Measurements from ENCODE around the gene FTMT. TPM values are rescaled to one million over a fixed set of nuclear protein-coding genes. Genes with fewer than 3 reads are reported as not detected.
"Not testable (repeated sequence)": the region's sequence is repeated elsewhere in the genome, so short reads cannot be mapped to it uniquely, and the experiment has no call there.

FTMT gene
- total RNA-seq (not detected), polyA plus RNA-seq (not detected)

GRCh38 chr5:121851643-121852574, at the start of gene FTMT:
Gene FTMT (plus strand): TSS chr5:121851882. CDS start chr5:121851964, 82 bp downstream.
- DNase-seq, result no peak
- no peak within 1 kb of the TSS for H3K4me3 ChIP-seq
- TF ChIP-seq EP300 (IDR thresholded peaks at IDR 0.05), result no peak
- peaks cover 0 to 4% (median 0%) of the 10 kb centered on the region in 4 donors for H3K9me3 ChIP-seq
- H3K36me3 ChIP-seq, result no peaks in the 10 kb centered on the region
- 96 to 97% methylated on average over 77 of the region's 77 CpGs for WGBS, 2 donors
- no peaks in the 10 kb centered on the region for H3K27me3 ChIP-seq
- H3K27ac ChIP-seq, result no peak within 1 kb of the TSS
- intact Hi-C loops (cut with DNase I), result no loop called here
- no peaks in the 10 kb centered on the region for H3K4me1 ChIP-seq

GRCh38 chr5:121805251-121805650, 46.4 kb upstream of the FTMT start:
- H3K27ac ChIP-seq; intact Hi-C loops (cut with DNase I); H3K9me3 ChIP-seq; H3K4me3 ChIP-seq; H3K27me3 ChIP-seq; H3K4me1 ChIP-seq; DNase-seq; H3K36me3 ChIP-seq: not testable (repeated sequence)
- 90 to 95% methylated on average over 2 of the region's 2 CpGs for WGBS, 2 donors

DNA sequence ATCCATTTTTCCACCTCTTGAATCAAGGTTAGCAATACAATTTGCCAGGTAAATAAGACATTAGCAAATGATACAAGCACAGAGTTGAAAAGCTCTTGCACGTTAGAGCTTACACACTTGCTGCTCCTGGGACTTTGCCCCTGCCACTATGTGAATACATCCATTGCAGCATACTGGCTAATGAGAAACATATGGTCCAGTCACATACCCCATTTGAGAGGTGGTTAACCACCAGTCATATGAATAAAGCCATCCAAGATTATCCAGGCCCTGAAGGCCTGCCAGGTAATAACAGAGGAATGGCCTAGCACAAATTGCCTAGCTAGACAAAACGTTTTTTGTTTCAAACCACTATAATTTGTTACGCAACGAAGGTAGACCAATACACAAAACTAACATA, 45.8 kb upstream of the FTMT start:
- no peak for DNase-seq
- H3K4me3 ChIP-seq, result no peak overlapping the region
- H3K27me3 ChIP-seq, result no peaks in the 10 kb centered on the region
- no peaks in the 10 kb centered on the region for H3K4me1 ChIP-seq
- intact Hi-C loops (cut with DNase I), result no loop called here
- 26 to 65% methylated on average over 4 of the region's 4 CpGs for WGBS, 2 donors
- TF ChIP-seq POLR2A (IDR thresholded peaks at IDR 0.05) (no peak), EP300 (IDR thresholded peaks at IDR 0.05) (no peak), POLR2AphosphoS5 (IDR thresholded peaks at IDR 0.05) (no peak)
- TF ChIP-seq, protein P1, sequence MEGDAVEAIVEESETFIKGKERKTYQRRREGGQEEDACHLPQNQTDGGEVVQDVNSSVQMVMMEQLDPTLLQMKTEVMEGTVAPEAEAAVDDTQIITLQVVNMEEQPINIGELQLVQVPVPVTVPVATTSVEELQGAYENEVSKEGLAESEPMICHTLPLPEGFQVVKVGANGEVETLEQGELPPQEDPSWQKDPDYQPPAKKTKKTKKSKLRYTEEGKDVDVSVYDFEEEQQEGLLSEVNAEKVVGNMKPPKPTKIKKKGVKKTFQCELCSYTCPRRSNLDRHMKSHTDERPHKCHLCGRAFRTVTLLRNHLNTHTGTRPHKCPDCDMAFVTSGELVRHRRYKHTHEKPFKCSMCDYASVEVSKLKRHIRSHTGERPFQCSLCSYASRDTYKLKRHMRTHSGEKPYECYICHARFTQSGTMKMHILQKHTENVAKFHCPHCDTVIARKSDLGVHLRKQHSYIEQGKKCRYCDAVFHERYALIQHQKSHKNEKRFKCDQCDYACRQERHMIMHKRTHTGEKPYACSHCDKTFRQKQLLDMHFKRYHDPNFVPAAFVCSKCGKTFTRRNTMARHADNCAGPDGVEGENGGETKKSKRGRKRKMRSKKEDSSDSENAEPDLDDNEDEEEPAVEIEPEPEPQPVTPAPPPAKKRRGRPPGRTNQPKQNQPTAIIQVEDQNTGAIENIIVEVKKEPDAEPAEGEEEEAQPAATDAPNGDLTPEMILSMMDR (IDR thresholded peaks at IDR 0.05), result no peak
- H3K36me3 ChIP-seq, result no peaks in the 10 kb centered on the region
- H3K9me3 ChIP-seq, result no peaks in the 10 kb centered on the region
- no peak overlapping the region for H3K27ac ChIP-seq

DNA sequence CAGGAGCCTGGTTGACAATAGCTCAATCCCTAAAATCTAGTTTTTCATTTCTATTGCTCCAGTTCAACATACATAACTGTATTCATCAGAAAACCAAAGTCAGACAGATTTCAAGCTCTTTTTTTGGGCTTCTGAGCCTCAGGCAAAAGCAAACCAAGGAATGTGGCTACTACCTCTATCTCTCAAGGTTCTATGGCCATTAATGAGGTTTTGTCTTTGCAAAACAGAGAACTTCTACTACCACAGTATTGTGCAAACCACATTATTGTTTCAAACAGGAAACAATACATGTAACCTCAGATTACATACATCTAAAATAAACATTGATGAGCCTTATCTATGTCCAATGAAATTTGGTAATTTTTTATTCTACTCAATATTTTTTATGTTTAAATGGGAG, 35.5 kb upstream of the FTMT start:
- TF ChIP-seq POLR2A (IDR thresholded peaks at IDR 0.05), result no peak
- no peak for TF ChIP-seq EP300 (IDR thresholded peaks at IDR 0.05)
- TF ChIP-seq, protein P1 (IDR thresholded peaks at IDR 0.05), result no peak
- no peak for TF ChIP-seq POLR2AphosphoS5 (IDR thresholded peaks at IDR 0.05)
- intact Hi-C loops (cut with DNase I), result no loop called here
- Histone ChIP-seq H3K36me3 (no peaks in the 10 kb centered on the region), H3K27me3 (no peaks in the 10 kb centered on the region), H3K4me3 (no peak overlapping the region), H3K9me3 (no peaks in the 10 kb centered on the region), H3K4me1 (no peaks in the 10 kb centered on the region), H3K27ac (no peak overlapping the region)
- DNase-seq, result no peak

DNA sequence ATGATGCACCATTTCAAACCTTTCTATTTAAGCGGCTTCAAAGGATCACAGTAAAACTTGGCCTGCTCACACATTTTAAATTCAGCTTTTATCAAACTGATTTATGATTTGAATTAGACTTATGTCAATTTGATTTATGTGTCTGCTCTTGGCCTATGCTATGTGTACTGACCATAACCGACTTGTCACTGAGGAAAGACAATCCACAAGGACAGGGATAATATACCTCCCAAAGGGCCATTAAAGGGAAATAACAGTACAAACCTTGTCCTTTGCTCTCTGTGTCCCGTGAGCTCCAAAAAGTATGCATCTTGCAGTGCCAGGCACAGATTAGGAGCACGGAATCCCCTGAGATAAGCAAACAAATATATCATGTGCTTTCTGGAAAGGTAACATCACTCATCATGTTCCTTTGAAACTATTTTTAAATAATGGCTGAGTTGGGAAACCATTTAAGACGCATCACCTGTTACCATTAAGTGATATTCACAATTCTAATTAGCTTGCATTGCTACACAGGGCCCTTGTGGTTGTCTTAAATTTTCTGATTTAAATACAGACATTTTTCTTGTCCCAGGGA, 31.9 kb upstream of the FTMT start:
- DNase-seq, result no peak
- no peak overlapping the region for H3K4me3 ChIP-seq
- no peaks in the 10 kb centered on the region for H3K4me1 ChIP-seq
- no peaks in the 10 kb centered on the region for H3K36me3 ChIP-seq
- H3K27ac ChIP-seq, result no peak overlapping the region
- H3K27me3 ChIP-seq, result no peaks in the 10 kb centered on the region
- TF ChIP-seq, protein P1 (IDR thresholded peaks at IDR 0.05), result no peak
- TF ChIP-seq POLR2A (IDR thresholded peaks at IDR 0.05), result no peak
- no peak for TF ChIP-seq POLR2AphosphoS5 (IDR thresholded peaks at IDR 0.05)
- 69 to 79% methylated on average over 5 of the region's 5 CpGs for WGBS, 2 donors
- intact Hi-C loops (cut with DNase I), result no loop called here
- H3K9me3 ChIP-seq, result no peaks in the 10 kb centered on the region

Data from sigmoid colon (tissue), 7 donors.